GM13977 (cell line): ENCODE measurements around the gene SHANK1.

Source experiments
- DNase-seq: peaks from one replicate; pipeline ENCODE4 v3.0.0; 2012; ENCODE audit warnings: low spot score
- CTCF ChIP-seq: IDR thresholded peaks from 2 replicates; pipeline ENCODE4 v1.5.1; 2012; ENCODE audit warnings: mild to moderate bottlenecking, control low read depth; ENCODE audit not compliant: insufficient read depth; ENCODE audit errors: extremely low read depth, missing control alignments
- in situ Hi-C: fragments of 300-500 bp; cut with MboI; formaldehyde crosslinking; loops from one replicate; pipeline ENCODE4 v1.12.0; 2022; ENCODE audit warnings: low sequenced_read_pairs, low pct_unique_long_range_greater_than_20kb, mixed read lengths, inconsistent platforms; ENCODE audit not compliant: unreplicated experiment

The SHANK1 gene

GRCh38 chr19:50710612-50711011, 9.0 kb downstream of the SHANK1 start:
- TF ChIP-seq CTCF, result no peak
- DNase-seq, result no peak
- in situ Hi-C loops, result no loop called here

- TF ChIP-seq CTCF, result no peak
- in situ Hi-C loops, result no loop called here
- DNase-seq, result no peak
Measured at GRCh38 chr19:50710094-50710493, 9.5 kb downstream of the SHANK1 start.

GRCh38 chr19:50708179-50708879, 11.3 kb downstream of the SHANK1 start:
- DNase-seq, result no peak
- in situ Hi-C loops, result no loop called here
- TF ChIP-seq CTCF, result no peak

GRCh38 chr19:50706387-50706786, 13.2 kb downstream of the SHANK1 start:
- no peak for TF ChIP-seq CTCF
- DNase-seq, result no peak
- in situ Hi-C loops, result no loop called here

- TF ChIP-seq CTCF, result peak; percentile 75
- DNase-seq, result peak; percentile 87
- in situ Hi-C loops, result no loop called here
Measured at GRCh38 chr19:50705422-50706019, 14.1 kb downstream of the SHANK1 start.

GRCh38 chr19:50703915-50704796, 15.4 kb downstream of the SHANK1 start:
- DNase-seq, result no peak
- in situ Hi-C loops, result no loop called here
- TF ChIP-seq CTCF, result no peak
